ENCODE data around the gene BLOC1S6. TPM values are rescaled to one million over a fixed set of nuclear protein-coding genes. Genes with fewer than 3 reads are reported as not detected.

The BLOC1S6 gene
- total and polyA plus RNA-seq, 9 of the 15 experiments (the other 6 are each of a cell fraction or from before 2014, with no cell fraction given), result 18.2 to 72.4 (median 38.4) TPM

- TF ChIP-seq ZNF609 (CRISPR knock-in tag; IDR thresholded peaks at IDR 0.05; ENCODE audit: borderline replicate concordance), result no peak
- peak; percentile 40; the same call in 1 of the 2 replicates for TF ChIP-seq L3MBTL2 (IDR thresholded peaks at IDR 0.05)
- peak; percentile 98 for TF ChIP-seq TEAD2 (tag; IDR thresholded peaks at IDR 0.05)
- no peak for TF ChIP-seq HDGF (IDR thresholded peaks at IDR 0.05)
- peak; percentile 90 for TF ChIP-seq STAT5B (CRISPR knock-in tag; IDR thresholded peaks at IDR 0.05)
- TF ChIP-seq MTF1 (CRISPR knock-in tag; IDR thresholded peaks at IDR 0.05; ENCODE audit: borderline replicate concordance), result peak; percentile 82
- TF ChIP-seq MXI1 (IDR thresholded peaks at IDR 0.05; ENCODE audit: low read depth, low read length), result peak; percentile 38; the same call in 1 of the 2 replicates
- TF ChIP-seq ZNF232 (CRISPR knock-in tag; IDR thresholded peaks at IDR 0.05), result no peak
- no peak for TF ChIP-seq REST (IDR thresholded peaks at IDR 0.05; ENCODE audit: borderline replicate concordance)
- TF ChIP-seq REST (CRISPR knock-in tag; IDR thresholded peaks at IDR 0.05; ENCODE audit: low read depth), result peak; percentile 80
- no peak for TF ChIP-seq SMARCB1 (IDR thresholded peaks at IDR 0.05; ENCODE audit: insufficient read length, low read depth)
- peak; percentile 97 for TF ChIP-seq NFXL1 (CRISPR knock-in tag; IDR thresholded peaks at IDR 0.05)
- no peak for TF ChIP-seq NBN (IDR thresholded peaks at IDR 0.05; ENCODE audit: low read depth)
- TF ChIP-seq ZNF41 (CRISPR knock-in tag; conservative IDR thresholded peaks at IDR 0.05), result peak; percentile 98
Observed at GRCh38 chr15:45583731-45584639, 3.2 kb upstream of the BLOC1S6 start (continued).

All from K562 (cell line).